H9 (cell line): ENCODE results near the gene JAG2. TPM values are rescaled to one million over a fixed set of nuclear protein-coding genes. Genes with fewer than 3 reads are reported as not detected.
A peak's percentile ranks its signal among the peaks of the same experiment; 100 is the strongest.

Experiments
- DNase-seq: peaks from one replicate; pipeline ENCODE4 v3.0.0-alpha.2; 2017
- H2AFZ ChIP-seq: one replicate; pipeline ENCODE4 v1.6.1; 2013; ENCODE audit warnings: mild to moderate bottlenecking, low read length, control low read depth, moderate library complexity
- H2AK5ac ChIP-seq: 2 replicates; pipeline ENCODE4 v1.6.1; 2013; ENCODE audit warnings: low read length, control low read depth, mixed read lengths; ENCODE audit not compliant: insufficient read length
- H2BK120ac ChIP-seq: one replicate; pipeline ENCODE4 v1.6.1; 2013; ENCODE audit warnings: low read depth, mild to moderate bottlenecking, low read length, control low read depth, inconsistent platforms; ENCODE audit not compliant: poor library complexity, severe bottlenecking
- H2BK12ac ChIP-seq: 2 replicates; pipeline ENCODE4 v1.6.1; 2013; ENCODE audit warnings: low read length, control low read depth, mixed read lengths, low read depth; ENCODE audit not compliant: insufficient read length
- H2BK15ac ChIP-seq: 2 replicates; pipeline ENCODE4 v1.6.1; 2013; ENCODE audit warnings: low read depth, low read length, control low read depth
- H2BK20ac ChIP-seq: one replicate; pipeline ENCODE4 v1.6.1; 2013; ENCODE audit warnings: low read depth, mild to moderate bottlenecking, low read length, control low read depth, inconsistent platforms; ENCODE audit not compliant: poor library complexity, severe bottlenecking
- H2BK5ac ChIP-seq: 2 replicates; pipeline ENCODE4 v1.6.1; 2013; ENCODE audit warnings: low read length, control low read depth, mixed read lengths; ENCODE audit not compliant: insufficient read length
- H3K14ac ChIP-seq: 2 replicates; pipeline ENCODE4 v1.6.1; 2013; ENCODE audit warnings: low read length, control low read depth; ENCODE audit not compliant: insufficient read depth
- H3K18ac ChIP-seq: 2 replicates; pipeline ENCODE4 v1.6.1; 2013; ENCODE audit warnings: low read depth, mild to moderate bottlenecking, mixed read lengths, low read length, control low read depth; ENCODE audit not compliant: insufficient read length
- H3K23ac ChIP-seq: 2 replicates; pipeline ENCODE4 v1.6.1; 2013; ENCODE audit warnings: low read length, control low read depth, mixed read lengths, low read depth; ENCODE audit not compliant: insufficient read length
- H3K23me2 ChIP-seq: 2 replicates; pipeline ENCODE4 v1.6.1; 2013; ENCODE audit warnings: low read depth, mild to moderate bottlenecking, mixed read lengths, low read length, control low read depth; ENCODE audit not compliant: insufficient read length, poor library complexity, severe bottlenecking
- H3K27ac ChIP-seq: 2 replicates; pipeline ENCODE4 v1.5.1; 2013; ENCODE audit warnings: low read length, control low read depth, mixed read lengths, low read depth; ENCODE audit not compliant: insufficient read length
- H3K27me3 ChIP-seq: 2 replicates; pipeline ENCODE4 v1.6.1; 2013; ENCODE audit warnings: low read length, control low read depth, inconsistent platforms; ENCODE audit not compliant: insufficient read depth
- H3K4ac ChIP-seq: 2 replicates; pipeline ENCODE4 v1.6.1; 2013; ENCODE audit warnings: low read depth, mild to moderate bottlenecking, control low read depth, inconsistent platforms, low read length, moderate library complexity
- H3K4me1 ChIP-seq: 2 replicates; pipeline ENCODE4 v1.6.1; 2013; ENCODE audit warnings: low read length, control low read depth, inconsistent platforms; ENCODE audit not compliant: insufficient read depth
- H3K4me2 ChIP-seq: 2 replicates; pipeline ENCODE4 v1.6.1; 2013; ENCODE audit warnings: low read length, control low read depth, mixed read lengths; ENCODE audit not compliant: insufficient read length, insufficient read depth
- H3K56ac ChIP-seq: 2 replicates; pipeline ENCODE4 v1.6.1; 2013; ENCODE audit warnings: low read depth, mild to moderate bottlenecking, mixed read lengths, low read length, control low read depth; ENCODE audit not compliant: insufficient read length
- H3K79me1 ChIP-seq: 2 replicates; pipeline ENCODE4 v1.6.1; 2013; ENCODE audit warnings: low read depth, mild to moderate bottlenecking, moderate library complexity, low read length, control low read depth, inconsistent platforms; ENCODE audit not compliant: insufficient read depth, poor library complexity, severe bottlenecking
- H3K79me2 ChIP-seq: 2 replicates; pipeline ENCODE4 v1.6.1; 2013; ENCODE audit warnings: low read length, control low read depth, inconsistent platforms; ENCODE audit not compliant: insufficient read depth
- H3K9ac ChIP-seq: 2 replicates; pipeline ENCODE4 v1.6.1; 2013; ENCODE audit warnings: low read length, control low read depth, mixed read lengths; ENCODE audit not compliant: insufficient read length; ENCODE audit errors: extremely low read depth
- H3K9me3 ChIP-seq: one replicate; pipeline ENCODE4 v1.6.1; 2013; ENCODE audit warnings: low read depth, low read length, inconsistent platforms; ENCODE audit not compliant: control insufficient read depth
- H3T11ph ChIP-seq: one replicate; pipeline ENCODE4 v1.6.1; 2013; ENCODE audit warnings: mild to moderate bottlenecking, low read length, control low read depth, inconsistent platforms
- H4K20me1 ChIP-seq: one replicate; pipeline ENCODE4 v1.6.1; 2013; ENCODE audit not compliant: control insufficient read depth, insufficient read length, insufficient read depth
- H4K5ac ChIP-seq: 2 replicates; pipeline ENCODE4 v1.6.1; 2013; ENCODE audit warnings: low read depth, mild to moderate bottlenecking, mixed read lengths, low read length, control low read depth; ENCODE audit not compliant: insufficient read length
- H4K8ac ChIP-seq: replicated peaks from 2 replicates; pipeline ENCODE4 v1.6.1; 2013; ENCODE audit warnings: low read length, control low read depth, mixed read lengths, low read depth; ENCODE audit not compliant: insufficient read length
- H4K91ac ChIP-seq: 2 replicates; pipeline ENCODE4 v1.6.1; 2013; ENCODE audit warnings: low read depth, mild to moderate bottlenecking, moderate library complexity, mixed read lengths, low read length, control low read depth; ENCODE audit not compliant: insufficient read length
- H3K27ac Mint-ChIP-seq, 3 experiments: 2 replicates in 2 of 3; 3 replicates in 1 of 3; pipeline ENCODE4 v1.8.0; 2020 to 2021; ENCODE audit warnings: mixed read lengths in 3 of 3, mild to moderate bottlenecking in 1 of 3, moderate library complexity in 1 of 3
- H3K27me3 Mint-ChIP-seq: 2 replicates; pipeline ENCODE4 v1.8.0; 2021; ENCODE audit warnings: low read depth, mild to moderate bottlenecking, moderate library complexity, mixed read lengths
- H3K36me3 Mint-ChIP-seq, 3 experiments: 2 replicates in 2 of 3; 3 replicates in 1 of 3; pipeline ENCODE4 v1.8.0; 2020 to 2021; ENCODE audit warnings: low read depth in 3 of 3, mixed read lengths in 3 of 3; ENCODE audit not compliant: insufficient read depth in 1 of 3
- H3K4me1 Mint-ChIP-seq, 2 experiments: 2 replicates each; pipeline ENCODE4 v1.8.0; 2020; ENCODE audit warnings: mixed read lengths in 2 of 2
- H3K4me3 Mint-ChIP-seq, 2 experiments: 2 replicates in 1 of 2; 3 replicates in 1 of 2; pipeline ENCODE4 v1.8.0; 2020 to 2021; ENCODE audit warnings: mild to moderate bottlenecking in 2 of 2, mixed read lengths in 2 of 2, moderate library complexity in 1 of 2
- H3K9me3 Mint-ChIP-seq, 2 experiments: 2 replicates in 1 of 2; 3 replicates in 1 of 2; pipeline ENCODE4 v1.8.0; 2020; ENCODE audit warnings: mild to moderate bottlenecking in 2 of 2, mixed read lengths in 2 of 2, moderate library complexity in 1 of 2
- CTCF ChIP-seq: fragments of 200-600 bp; sonication (generic); conservative IDR thresholded peaks from 3 replicates; pipeline ENCODE4 v1.8.0; 2021; ENCODE audit warnings: antibody characterized with exemption, mild to moderate bottlenecking
- WGBS: extraction: QIAGEN DNeasy Blood & Tissue Kit; methylation state at CpG from one replicate; pipeline ENCODE4 v1.1.7; 2013; ENCODE audit warnings: missing lambda C conversion rate, low lambda C conversion rate, mixed read lengths; ENCODE audit not compliant: insufficient read length; ENCODE audit errors: extremely low coverage; 5-methylcytosine and 5-hydroxymethylcytosine counted together
- total RNA-seq: library from RNA; stranded (reverse); gene quantifications from 2 replicates; pipeline ENCODE4 v1.2.1, GENCODE V29; 2021

Gene JAG2
- total RNA-seq, 1 experiment from 2014 or later = 11.4 TPM

DNA sequence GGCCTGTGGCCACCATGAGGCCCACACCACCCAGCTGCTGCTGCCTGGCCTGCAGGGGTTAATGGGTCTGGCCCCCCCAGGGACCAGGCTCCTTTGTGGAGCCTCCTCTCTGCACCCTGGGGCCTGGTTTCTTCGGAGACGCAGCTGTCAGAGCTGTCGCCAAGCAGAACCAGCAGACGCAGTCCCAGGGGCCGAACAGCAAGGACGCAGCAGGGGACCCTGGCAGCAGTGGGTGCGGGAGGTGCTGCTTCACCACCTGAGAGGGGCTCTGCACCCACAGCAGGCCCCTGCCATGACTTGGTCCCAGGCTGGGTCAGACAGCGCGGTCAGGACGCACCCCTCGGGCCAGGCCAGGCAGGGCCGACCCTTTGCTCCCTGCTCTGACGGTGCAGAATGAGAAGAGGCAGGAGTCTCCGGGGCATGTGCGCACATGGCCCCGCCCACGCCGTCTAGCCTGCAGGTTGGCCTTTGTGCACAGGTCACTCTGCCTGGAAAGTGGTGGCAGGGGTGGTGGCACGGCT, 30.5 kb downstream of the JAG2 start:
- peaks cover 0 to 4% of the 10 kb centered on the region in 2 experiments; a peak in 1 of 4 replicates for H3K4me1 Mint-ChIP-seq
- no CpG with 5 or more reads among the region's 19 CpGs for WGBS
- H3K14ac ChIP-seq = no peak overlapping the region; the same call in 1 of the 2 replicates

More for the DNA sequence above, 30.5 kb downstream of the JAG2 start:
- no peak for TF ChIP-seq CTCF
- Histone ChIP-seq H3T11ph (no peak overlapping the region), H3K18ac (no peak overlapping the region), H3K4ac (no peak overlapping the region), H2AFZ (no peak overlapping the region), H2BK12ac (no peak overlapping the region), H3K9me3 (no peaks in the 10 kb centered on the region), H2AK5ac (no peak overlapping the region), H3K79me2 (no peaks in the 10 kb centered on the region), H3K27ac (no peak overlapping the region), H3K4me1 (no peaks in the 10 kb centered on the region), H4K5ac (no peak overlapping the region), H3K56ac (no peak overlapping the region), H4K91ac (no peak overlapping the region), H2BK20ac (no peak overlapping the region), H3K9ac (no peak overlapping the region), H3K79me1 (no peaks in the 10 kb centered on the region), H3K4me2 (no peak overlapping the region), H2BK120ac (no peak overlapping the region), H3K23ac (no peak overlapping the region), H3K23me2 (no peaks in the 10 kb centered on the region), H4K8ac (no peak overlapping the region), H3K27me3 (no peaks in the 10 kb centered on the region), H2BK5ac (no peak overlapping the region), H2BK15ac (no peak overlapping the region), H4K20me1 (no peaks in the 10 kb centered on the region)
- Mint-ChIP-seq H3K9me3 (peaks cover 10 to 17% of the 10 kb centered on the region in 2 experiments), H3K36me3 (peaks cover 0 to 19% (median 10%) of the 10 kb centered on the region in 3 experiments; a peak in 4 of 7 replicates), H3K4me3 (no peak overlapping the region), H3K27me3 (peaks cover 4% of the 10 kb centered on the region), H3K27ac (no peak overlapping the region)
- peak; percentile 26 for DNase-seq
